Endothelial cell (in vitro differentiated cells): ENCODE measurements around the gene ALDH5A1. TPM values are rescaled to one million over a fixed set of nuclear protein-coding genes. Genes with fewer than 3 reads are reported as not detected.
"Not testable (repeated sequence)": the region's sequence is repeated elsewhere in the genome, so short reads cannot be mapped to it uniquely, and the experiment has no call there.

Experiments
- DNase-seq: peaks from one replicate; pipeline ENCODE4 v3.0.0; 2021; ENCODE audit warnings: low spot score
- H3K27ac Mint-ChIP-seq: one replicate; pipeline ENCODE4 v1.8.0; 2021; ENCODE audit warnings: mixed read lengths, inconsistent platforms; ENCODE audit not compliant: unreplicated experiment
- H3K27me3 Mint-ChIP-seq: one replicate; pipeline ENCODE4 v1.8.0; 2021; ENCODE audit warnings: mild to moderate bottlenecking, moderate library complexity, mixed read lengths, inconsistent platforms; ENCODE audit not compliant: unreplicated experiment
- H3K36me3 Mint-ChIP-seq: one replicate; pipeline ENCODE4 v1.8.0; 2021; ENCODE audit warnings: mild to moderate bottlenecking, low read depth, mixed read lengths, inconsistent platforms; ENCODE audit not compliant: unreplicated experiment
- H3K4me1 Mint-ChIP-seq: one replicate; pipeline ENCODE4 v1.8.0; 2021; ENCODE audit warnings: mild to moderate bottlenecking, mixed read lengths, inconsistent platforms; ENCODE audit not compliant: unreplicated experiment
- H3K4me3 Mint-ChIP-seq: one replicate; pipeline ENCODE4 v1.8.0; 2021; ENCODE audit warnings: mild to moderate bottlenecking, mixed read lengths, inconsistent platforms; ENCODE audit not compliant: unreplicated experiment
- H3K9me3 Mint-ChIP-seq: one replicate; pipeline ENCODE4 v1.8.0; 2021; ENCODE audit warnings: mixed read lengths, inconsistent platforms; ENCODE audit not compliant: unreplicated experiment
- total RNA-seq: library from RNA; stranded (reverse); fragmentation: NEBNext Ultra II Directional; extraction: Animal tissue kit (Norgen Biotek cat#: 25700); gene quantifications from one replicate; pipeline ENCODE4 v1.2.1, GENCODE V29; 2021; ENCODE audit not compliant: unreplicated experiment
- TF ChIP-seq, protein P1 (sequence below): fragments of 200-600 bp; sonication (generic); IDR thresholded peaks from one replicate; pipeline ENCODE4 v1.5.0; 2021; ENCODE audit warnings: antibody characterized with exemption; ENCODE audit not compliant: unreplicated experiment

The ALDH5A1 gene
- total RNA-seq, 1 donor from 2014 or later: 7.2 TPM

DNA sequence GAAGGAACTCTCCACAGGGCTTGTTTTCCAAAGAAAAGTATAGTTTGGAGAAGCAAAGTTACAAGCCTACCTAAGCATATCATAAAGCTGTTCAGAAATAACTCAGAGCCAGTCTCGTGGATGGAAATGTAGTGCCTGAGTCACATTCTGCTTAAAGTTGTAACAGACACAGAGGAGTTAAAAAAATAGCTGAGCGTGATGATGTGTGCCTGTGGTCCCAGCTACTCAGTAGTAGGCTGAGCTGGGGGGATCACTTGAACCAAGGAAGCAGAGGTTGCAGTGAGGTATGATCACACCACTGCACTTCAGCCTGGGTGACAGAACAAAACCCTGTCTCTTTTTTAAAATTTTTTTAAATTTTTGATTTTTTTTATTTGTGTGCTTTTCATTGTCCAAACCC, 6.6 kb downstream of the ALDH5A1 start:
- TF ChIP-seq, protein P1, sequence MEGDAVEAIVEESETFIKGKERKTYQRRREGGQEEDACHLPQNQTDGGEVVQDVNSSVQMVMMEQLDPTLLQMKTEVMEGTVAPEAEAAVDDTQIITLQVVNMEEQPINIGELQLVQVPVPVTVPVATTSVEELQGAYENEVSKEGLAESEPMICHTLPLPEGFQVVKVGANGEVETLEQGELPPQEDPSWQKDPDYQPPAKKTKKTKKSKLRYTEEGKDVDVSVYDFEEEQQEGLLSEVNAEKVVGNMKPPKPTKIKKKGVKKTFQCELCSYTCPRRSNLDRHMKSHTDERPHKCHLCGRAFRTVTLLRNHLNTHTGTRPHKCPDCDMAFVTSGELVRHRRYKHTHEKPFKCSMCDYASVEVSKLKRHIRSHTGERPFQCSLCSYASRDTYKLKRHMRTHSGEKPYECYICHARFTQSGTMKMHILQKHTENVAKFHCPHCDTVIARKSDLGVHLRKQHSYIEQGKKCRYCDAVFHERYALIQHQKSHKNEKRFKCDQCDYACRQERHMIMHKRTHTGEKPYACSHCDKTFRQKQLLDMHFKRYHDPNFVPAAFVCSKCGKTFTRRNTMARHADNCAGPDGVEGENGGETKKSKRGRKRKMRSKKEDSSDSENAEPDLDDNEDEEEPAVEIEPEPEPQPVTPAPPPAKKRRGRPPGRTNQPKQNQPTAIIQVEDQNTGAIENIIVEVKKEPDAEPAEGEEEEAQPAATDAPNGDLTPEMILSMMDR: no peak
- H3K4me1 Mint-ChIP-seq: peaks cover 8% of the 10 kb centered on the region
- DNase-seq: no peak
- no peak overlapping the region for H3K4me3 Mint-ChIP-seq
- H3K36me3 Mint-ChIP-seq: peaks cover 16% of the 10 kb centered on the region
- H3K27ac Mint-ChIP-seq: no peak overlapping the region
- no peaks in the 10 kb centered on the region for H3K9me3 Mint-ChIP-seq
- H3K27me3 Mint-ChIP-seq: peaks cover 1% of the 10 kb centered on the region

DNA sequence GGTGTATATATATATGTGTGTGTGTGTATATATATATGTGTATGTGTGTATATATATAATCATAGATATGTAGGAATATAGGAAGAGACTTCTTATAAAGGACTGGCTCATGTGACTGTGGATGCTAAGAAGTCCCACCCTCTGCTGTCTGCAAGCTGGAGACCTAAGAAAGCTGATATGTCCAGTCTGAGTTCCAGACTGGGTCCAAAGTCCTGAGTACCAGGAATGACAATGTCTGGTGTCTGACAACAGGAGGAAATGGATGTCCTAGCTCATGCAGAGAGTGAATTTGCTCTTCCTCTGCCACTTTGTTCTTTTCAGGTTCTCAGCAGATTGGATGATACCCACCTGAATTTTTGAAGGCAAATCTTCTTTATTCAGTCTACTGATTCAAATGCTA, 7.1 kb downstream of the ALDH5A1 start:
- Mint-ChIP-seq H3K27me3 (peaks cover 1% of the 10 kb centered on the region), H3K36me3 (peaks cover 13% of the 10 kb centered on the region), H3K9me3 (no peaks in the 10 kb centered on the region), H3K27ac (no peak overlapping the region), H3K4me3 (no peak overlapping the region), H3K4me1 (peaks cover 8% of the 10 kb centered on the region)
- TF ChIP-seq, protein P1: no peak
- no peak for DNase-seq

DNA sequence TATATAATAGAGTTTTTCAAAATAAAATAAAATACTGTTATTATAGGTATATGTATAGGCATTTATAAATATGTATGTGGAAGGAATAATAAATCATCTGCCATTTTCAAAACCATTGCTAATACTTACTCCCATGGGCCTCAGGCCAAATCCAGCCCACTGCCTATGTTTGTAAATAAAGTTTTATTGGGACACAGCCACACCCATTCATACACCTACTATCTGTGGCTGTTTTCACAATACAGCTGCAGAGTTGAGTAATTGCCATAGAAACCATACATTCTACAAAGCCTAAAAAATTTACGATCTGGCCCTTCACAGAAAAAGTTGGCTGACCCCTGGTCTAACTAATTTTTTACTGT, 9.5 kb downstream of the ALDH5A1 start:
- Mint-ChIP-seq H3K9me3 (no peaks in the 10 kb centered on the region), H3K36me3 (peaks cover 8% of the 10 kb centered on the region), H3K27ac (no peak overlapping the region), H3K27me3 (peaks cover 1% of the 10 kb centered on the region), H3K4me3 (no peak overlapping the region), H3K4me1 (peaks cover 8% of the 10 kb centered on the region)
- TF ChIP-seq, protein P1: no peak
- no peak for DNase-seq

DNA sequence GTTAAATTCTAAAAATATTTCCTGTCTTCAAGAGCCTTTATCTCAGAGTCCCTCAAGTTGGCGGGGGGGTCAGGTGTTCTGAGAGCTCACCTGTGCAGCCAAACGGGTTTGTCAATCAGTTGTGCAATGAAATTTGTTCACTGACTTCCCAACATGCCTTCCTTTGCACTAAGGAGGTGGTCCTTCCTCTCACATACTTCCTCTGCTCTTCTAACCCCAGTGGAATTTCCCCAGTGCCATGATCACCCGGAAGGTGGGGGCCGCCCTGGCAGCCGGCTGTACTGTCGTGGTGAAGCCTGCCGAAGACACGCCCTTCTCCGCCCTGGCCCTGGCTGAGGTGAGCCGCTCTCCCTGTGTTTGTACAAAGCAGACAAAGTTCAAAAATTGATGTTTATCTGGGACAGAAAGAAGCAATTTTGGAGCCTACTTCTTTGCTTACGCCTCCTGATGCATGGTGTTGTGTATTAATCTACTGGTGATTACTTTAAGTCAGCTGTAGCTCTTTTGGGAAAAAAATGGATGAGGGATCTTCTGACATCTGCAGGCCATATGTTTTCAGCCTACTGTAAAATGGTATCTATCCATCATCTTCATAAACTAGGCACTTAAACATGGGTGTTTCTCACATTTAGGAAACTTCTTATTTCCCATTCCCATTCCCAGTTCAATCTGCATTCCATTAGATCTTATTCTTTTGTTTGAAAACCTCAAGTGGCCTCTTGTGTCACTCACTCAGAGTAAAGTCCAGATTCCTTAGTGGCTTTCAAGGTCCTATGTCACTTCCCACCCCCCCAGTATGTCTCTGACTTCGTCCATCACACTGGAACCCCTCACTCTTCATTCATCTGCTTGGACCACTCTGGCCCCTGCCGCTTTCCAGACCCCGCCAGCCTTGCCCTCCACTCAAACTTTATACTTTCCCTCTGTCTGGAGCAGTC, 10.1 kb downstream of the ALDH5A1 start:
- Mint-ChIP-seq H3K9me3 (no peaks in the 10 kb centered on the region), H3K27me3 (peaks cover 1% of the 10 kb centered on the region), H3K27ac (no peak overlapping the region), H3K36me3 (peaks cover 8% of the 10 kb centered on the region), H3K4me3 (no peak overlapping the region), H3K4me1 (peaks cover 8% of the 10 kb centered on the region)
- no peak for DNase-seq
- TF ChIP-seq, protein P1: no peak

DNA sequence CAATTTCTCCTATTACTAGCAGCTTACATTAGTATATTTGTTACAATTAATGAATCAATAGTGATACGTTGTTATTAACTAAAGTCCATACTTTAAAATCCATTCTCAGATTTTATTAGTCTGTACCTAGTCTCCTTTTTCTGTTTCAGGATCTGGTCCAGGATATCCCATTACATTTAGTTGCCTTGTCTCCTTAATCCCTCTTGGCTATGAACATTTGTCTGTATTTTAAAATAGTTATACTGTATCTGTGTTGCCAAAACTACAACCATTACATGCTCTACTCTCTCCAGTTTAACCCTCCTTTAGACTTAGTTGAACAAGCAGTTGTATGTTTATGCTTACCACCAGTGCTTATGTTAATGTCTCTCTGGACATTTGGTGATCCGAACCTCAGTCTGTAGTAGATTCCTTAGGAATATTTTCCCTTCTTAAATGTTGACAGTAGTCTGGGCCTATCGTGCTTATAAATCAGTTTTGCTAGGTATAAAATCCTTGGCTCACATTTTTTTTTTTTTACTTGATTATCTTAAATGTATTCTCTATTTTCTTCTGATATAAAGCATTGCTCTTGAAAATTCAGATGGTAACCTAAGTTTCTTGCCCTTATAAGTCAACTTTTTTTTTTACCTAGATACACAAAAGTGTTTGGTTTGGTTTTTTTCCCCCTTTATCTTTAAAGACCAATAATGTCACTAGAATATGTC, 12.2 kb downstream of the ALDH5A1 start:
- Mint-ChIP-seq H3K4me1 (peaks cover 13% of the 10 kb centered on the region), H3K36me3 (peaks cover 8% of the 10 kb centered on the region), H3K4me3 (no peak overlapping the region), H3K27ac (no peak overlapping the region), H3K9me3 (no peaks in the 10 kb centered on the region), H3K27me3 (peaks cover 1% of the 10 kb centered on the region)
- no peak for DNase-seq
- TF ChIP-seq, protein P1: no peak

DNA sequence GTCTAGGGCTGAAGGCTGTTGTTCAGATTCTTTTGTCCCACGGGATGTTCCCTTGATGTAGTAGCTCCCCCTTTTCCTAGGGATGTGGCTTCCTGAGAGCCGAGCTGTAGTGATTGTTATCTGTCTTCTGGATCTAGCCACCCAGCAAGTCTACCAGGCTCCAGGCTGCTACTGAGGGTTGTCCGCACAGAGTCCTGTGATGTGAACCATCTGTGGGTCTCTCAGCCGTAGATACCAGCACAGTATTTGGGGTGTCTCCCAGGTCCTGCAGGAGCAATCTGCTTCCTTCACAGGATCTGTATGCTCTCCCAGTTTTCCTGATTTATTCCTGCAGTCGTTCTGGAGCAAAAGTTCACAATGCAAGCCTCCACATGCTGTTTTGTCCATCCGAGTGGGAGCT, 17.2 kb downstream of the ALDH5A1 start:
- not testable (repeated sequence) for H3K4me3 Mint-ChIP-seq, H3K9me3 Mint-ChIP-seq, H3K36me3 Mint-ChIP-seq, DNase-seq, H3K27ac Mint-ChIP-seq, H3K27me3 Mint-ChIP-seq
- peaks cover 12% of the 10 kb centered on the region for H3K4me1 Mint-ChIP-seq
